ENCODE results near the gene RPS25. TPM values are rescaled to one million over a fixed set of nuclear protein-coding genes. Genes with fewer than 3 reads are reported as not detected.

The RPS25 gene
- total and polyA plus RNA-seq, 9 of the 15 experiments (the other 6 are each of a cell fraction or from before 2014, with no cell fraction given), result 1,553 to 5,486 (median 2,471) TPM

- TF ChIP-seq ATF3 (IDR thresholded peaks at IDR 0.05), result no peak
- TF ChIP-seq ATF3 (CRISPR knock-in tag; conservative IDR thresholded peaks at IDR 0.05), result no peak
- TF ChIP-seq CAMTA2 (CRISPR knock-in tag; conservative IDR thresholded peaks at IDR 0.05), result no peak
- TF ChIP-seq NFXL1 (CRISPR knock-in tag; IDR thresholded peaks at IDR 0.05), result 0 out of 2 replicates have a peak, but pooled peaks have one; percentile 69
- TF ChIP-seq SAFB2 (IDR thresholded peaks at IDR 0.05; ENCODE audit: borderline replicate concordance, low read depth, low read length, severe bottlenecking), result no peak
- no peak for TF ChIP-seq PCBP2 (IDR thresholded peaks at IDR 0.05; ENCODE audit: low read depth, low read length, poor library complexity, severe bottlenecking)
- no peak for TF ChIP-seq MEF2D (tag; conservative IDR thresholded peaks at IDR 0.05; ENCODE audit: low read depth)
- TF ChIP-seq, protein P1, sequence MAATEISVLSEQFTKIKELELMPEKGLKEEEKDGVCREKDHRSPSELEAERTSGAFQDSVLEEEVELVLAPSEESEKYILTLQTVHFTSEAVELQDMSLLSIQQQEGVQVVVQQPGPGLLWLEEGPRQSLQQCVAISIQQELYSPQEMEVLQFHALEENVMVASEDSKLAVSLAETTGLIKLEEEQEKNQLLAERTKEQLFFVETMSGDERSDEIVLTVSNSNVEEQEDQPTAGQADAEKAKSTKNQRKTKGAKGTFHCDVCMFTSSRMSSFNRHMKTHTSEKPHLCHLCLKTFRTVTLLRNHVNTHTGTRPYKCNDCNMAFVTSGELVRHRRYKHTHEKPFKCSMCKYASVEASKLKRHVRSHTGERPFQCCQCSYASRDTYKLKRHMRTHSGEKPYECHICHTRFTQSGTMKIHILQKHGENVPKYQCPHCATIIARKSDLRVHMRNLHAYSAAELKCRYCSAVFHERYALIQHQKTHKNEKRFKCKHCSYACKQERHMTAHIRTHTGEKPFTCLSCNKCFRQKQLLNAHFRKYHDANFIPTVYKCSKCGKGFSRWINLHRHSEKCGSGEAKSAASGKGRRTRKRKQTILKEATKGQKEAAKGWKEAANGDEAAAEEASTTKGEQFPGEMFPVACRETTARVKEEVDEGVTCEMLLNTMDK (IDR thresholded peaks at IDR 0.05; ENCODE audit: borderline replicate concordance, insufficient read depth, low read depth, low read length, poor library complexity, severe bottlenecking), result peak; percentile 27
- TF ChIP-seq DIDO1 (tag; IDR thresholded peaks at IDR 0.05; ENCODE audit: low read depth), result peak; percentile 32; the same call in 1 of the 2 replicates
- no peak for TF ChIP-seq REST (IDR thresholded peaks at IDR 0.05; ENCODE audit: borderline replicate concordance)
- 0 out of 2 replicates have a peak, but pooled peaks have one; percentile 14 for TF ChIP-seq REST (CRISPR knock-in tag; IDR thresholded peaks at IDR 0.05; ENCODE audit: low read depth)
- TF ChIP-seq MTA3 (IDR thresholded peaks at IDR 0.05; ENCODE audit: borderline replicate concordance), result 0 out of 2 replicates have a peak, but pooled peaks have one; percentile 43
- TF ChIP-seq EP300 (IDR thresholded peaks at IDR 0.05; ENCODE audit: low read length), result no peak
- TF ChIP-seq TEAD1 (CRISPR knock-in tag; IDR thresholded peaks at IDR 0.05), result no peak
- TF ChIP-seq SNRNP70 (optimal IDR thresholded peaks at IDR 0.05; ENCODE audit: low read depth, low read length), result no peak
Observed at GRCh38 chr11:118997627-118998387, 20.3 kb downstream of the RPS25 start, which contains the start of gene CENATAC (continued).

Measured in K562 (cell line).